HepG2 (cell line): ENCODE results near the gene PIP4K2B. TPM values are rescaled to one million over a fixed set of nuclear protein-coding genes. Genes with fewer than 3 reads are reported as not detected.

Experiments used
- CEBPB ChIP-seq: IDR thresholded peaks from 2 replicates; pipeline ENCODE4 v1.6.1; 2011; ENCODE audit warnings: low read depth, low read length, improper control_type of control experiment, borderline replicate concordance
- FOXO4 ChIP-seq: sonication (generic); formaldehyde crosslinking; conservative IDR thresholded peaks from 2 replicates; pipeline ENCODE4 v1.8.1; 2023; ENCODE audit warnings: missing genetic modification reagents
- GABPB1 ChIP-seq: IDR thresholded peaks from 2 replicates; pipeline ENCODE4 v1.6.1; 2016; ENCODE audit warnings: mild to moderate bottlenecking, missing genetic modification reagents, moderate library complexity, missing compliant biosample characterization
- HMG20B ChIP-seq: conservative IDR thresholded peaks from 2 replicates; pipeline ENCODE4 v1.6.1; 2016; ENCODE audit warnings: missing genetic modification reagents, missing compliant biosample characterization
- JUNB ChIP-seq: sonication (generic); formaldehyde crosslinking; IDR thresholded peaks from 2 replicates; pipeline ENCODE4 v1.8.0; 2022; ENCODE audit warnings: missing genetic modification reagents, mild to moderate bottlenecking, borderline replicate concordance
- MTA3 ChIP-seq: sonication (generic); formaldehyde crosslinking; IDR thresholded peaks from 2 replicates; pipeline ENCODE4 v1.4.0; 2020; ENCODE audit warnings: missing genetic modification reagents
- NFYB ChIP-seq: sonication (generic); formaldehyde crosslinking; IDR thresholded peaks from 2 replicates; pipeline ENCODE4 v1.4.0; 2020; ENCODE audit warnings: missing genetic modification reagents
- POGK ChIP-seq: sonication (generic); formaldehyde crosslinking; conservative IDR thresholded peaks from 2 replicates; pipeline ENCODE4 v1.8.0; 2022; ENCODE audit warnings: mild to moderate bottlenecking, moderate library complexity, missing genetic modification reagents
- SALL2 ChIP-seq: sonication (generic); formaldehyde crosslinking; IDR thresholded peaks from 2 replicates; pipeline ENCODE4 v1.8.1; 2023; ENCODE audit warnings: mild to moderate bottlenecking, missing genetic modification reagents, inconsistent platforms
- SPEN ChIP-seq: sonication (generic); formaldehyde crosslinking; IDR thresholded peaks from 2 replicates; pipeline ENCODE4 v1.5.1; 2020; ENCODE audit warnings: low read depth, mild to moderate bottlenecking, missing genetic modification reagents
- SRY ChIP-seq: sonication (generic); formaldehyde crosslinking; IDR thresholded peaks from 2 replicates; pipeline ENCODE4 v1.8.0; 2022; ENCODE audit warnings: mild to moderate bottlenecking, missing genetic modification reagents
- TAF15 ChIP-seq: fragments of 200-400 bp; formaldehyde crosslinking; IDR thresholded peaks from one replicate; pipeline ENCODE4 v1.6.1; 2018; ENCODE audit warnings: mild to moderate bottlenecking, low read depth, low read length; ENCODE audit not compliant: poor library complexity, severe bottlenecking
- YEATS4 ChIP-seq: sonication (generic); formaldehyde crosslinking; IDR thresholded peaks from 2 replicates; pipeline ENCODE4 v1.4.0; 2020; ENCODE audit warnings: missing genetic modification reagents, borderline replicate concordance
- ZC3H13 ChIP-seq: sonication (generic); formaldehyde crosslinking; IDR thresholded peaks from 2 replicates; pipeline ENCODE4 v1.8.1; 2023; ENCODE audit warnings: mild to moderate bottlenecking, missing genetic modification reagents, moderate library complexity
- ZNF138 ChIP-seq: sonication (generic); formaldehyde crosslinking; IDR thresholded peaks from 2 replicates; pipeline ENCODE4 v1.5.0; 2020; ENCODE audit warnings: mild to moderate bottlenecking, low read depth, missing genetic modification reagents
- ZNF367 ChIP-seq: sonication (generic); formaldehyde crosslinking; IDR thresholded peaks from 2 replicates; pipeline ENCODE4 v1.4.0; 2020; ENCODE audit warnings: missing genetic modification reagents, borderline replicate concordance
- ZNF441 ChIP-seq: sonication (generic); formaldehyde crosslinking; IDR thresholded peaks from 2 replicates; pipeline ENCODE4 v1.7.0; 2021; ENCODE audit warnings: missing genetic modification reagents, borderline replicate concordance
- ZNF552 ChIP-seq: sonication (generic); formaldehyde crosslinking; IDR thresholded peaks from 2 replicates; pipeline ENCODE4 v1.9.0; 2022; ENCODE audit warnings: missing genetic modification reagents, mild to moderate bottlenecking, borderline replicate concordance
- ZNF569 ChIP-seq: sonication (generic); formaldehyde crosslinking; IDR thresholded peaks from 2 replicates; pipeline ENCODE4 v1.5.0; 2020; ENCODE audit warnings: mild to moderate bottlenecking, missing genetic modification reagents, moderate library complexity, borderline replicate concordance
- ZNF704 ChIP-seq: sonication (generic); formaldehyde crosslinking; IDR thresholded peaks from 2 replicates; pipeline ENCODE4 v1.8.1; 2023; ENCODE audit warnings: mild to moderate bottlenecking, inconsistent platforms, moderate library complexity, missing genetic modification reagents, borderline replicate concordance
- ZNF713 ChIP-seq: sonication (generic); formaldehyde crosslinking; IDR thresholded peaks from 2 replicates; pipeline ENCODE4 v1.4.0; 2020; ENCODE audit warnings: mild to moderate bottlenecking, missing genetic modification reagents
- ZNF788 ChIP-seq: sonication (generic); formaldehyde crosslinking; IDR thresholded peaks from 2 replicates; pipeline ENCODE4 v1.5.0; 2020; ENCODE audit warnings: mild to moderate bottlenecking, missing genetic modification reagents, borderline replicate concordance
- ZNF879 ChIP-seq: sonication (generic); formaldehyde crosslinking; IDR thresholded peaks from 2 replicates; pipeline ENCODE4 v1.8.1; 2023; ENCODE audit warnings: missing genetic modification reagents
- polyA plus RNA-seq, 8 experiments: library from polyadenylated mRNA; depleted of rRNA in 3 of 8; stranded (reverse) in 7 of 8; unstranded in 1 of 8; fragments of >200 nt; fragmentation: Illumina TruSeq in 4 of 8; extraction: Trizol in 4 of 8; gene quantifications; 2 replicates each; pipeline versions ENCODE4 v1.2.1 to v1.2.3, GENCODE V29; 2011 to 2016; ENCODE audit warnings: low read depth in 4 of 8, missing spikeins in 1 of 8, mixed read lengths in 1 of 8; ENCODE audit not compliant: insufficient read depth in 1 of 8
- total RNA-seq, 5 experiments: library from RNA; depleted of rRNA; stranded (reverse); fragments of >200 nt; fragmentation: Illumina TruSeq; extraction: Trizol; gene quantifications; 2 replicates each; pipeline ENCODE4 v1.2.3, GENCODE V29; 2016; ENCODE audit warnings: low read depth in 1 of 5
- TF ChIP-seq, protein P1 (sequence below): IDR thresholded peaks from 2 replicates; pipeline ENCODE4 v1.6.1; 2016; ENCODE audit warnings: missing compliant biosample characterization, missing genetic modification reagents, borderline replicate concordance

Gene PIP4K2B
- total and polyA plus RNA-seq, 2 of the 13 experiments (the other 11 are each of a cell fraction or from before 2014, with no cell fraction given) = 20.4 to 54.0 TPM

DNA sequence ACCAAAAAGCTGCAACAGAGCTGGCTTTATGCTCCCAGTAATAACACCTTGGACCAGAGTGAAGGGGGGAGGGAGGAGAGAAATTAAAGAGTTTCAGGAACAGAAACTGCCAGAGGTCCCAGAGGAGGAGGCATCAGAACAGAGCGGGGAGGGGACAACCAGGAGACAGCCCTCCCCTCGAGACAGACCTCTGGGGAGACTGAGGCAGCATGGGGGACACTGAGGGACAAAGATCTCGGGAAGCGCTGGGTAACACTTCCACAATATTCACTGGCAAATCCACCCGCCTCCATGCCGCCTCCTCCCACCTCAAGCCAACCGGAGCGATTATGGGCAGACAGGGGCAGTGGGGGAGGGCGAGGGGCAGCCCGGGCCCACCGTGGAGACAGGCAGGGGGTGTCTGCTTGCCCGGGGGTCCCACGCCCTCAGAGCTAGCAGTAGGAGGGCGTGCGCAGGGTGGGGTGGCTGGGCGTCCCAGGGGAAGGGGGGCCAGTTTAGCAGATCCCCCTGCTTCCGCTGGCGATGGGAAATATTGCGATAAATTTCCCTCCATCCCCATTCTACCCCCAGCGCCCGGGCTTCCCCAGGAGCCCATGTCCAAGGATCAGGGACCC, 52.4 kb downstream of the PIP4K2B start (continued):
- no peak for TF ChIP-seq ZC3H13 (CRISPR knock-in tag)
- no peak for TF ChIP-seq POGK (CRISPR knock-in tag)
- no peak for TF ChIP-seq ZNF788 (CRISPR knock-in tag)
- TF ChIP-seq ZNF704 (CRISPR knock-in tag) = 0 out of 2 replicates have a peak, but pooled peaks have one; percentile 16
- no peak for TF ChIP-seq CEBPB
- TF ChIP-seq JUNB = no peak
- TF ChIP-seq SALL2 (CRISPR knock-in tag) = peak; percentile 32; the same call in 1 of the 2 replicates
- TF ChIP-seq TAF15 = no peak
- TF ChIP-seq GABPB1 (CRISPR knock-in tag) = no peak
- 0 out of 2 replicates have a peak, but pooled peaks have one; percentile 6 for TF ChIP-seq YEATS4
- no peak for TF ChIP-seq HMG20B (CRISPR knock-in tag)
- no peak for TF ChIP-seq ZNF367 (CRISPR knock-in tag)
- no peak for TF ChIP-seq MTA3 (CRISPR knock-in tag)
- TF ChIP-seq ZNF569 (CRISPR knock-in tag) = 0 out of 2 replicates have a peak, but pooled peaks have one; percentile 53
- TF ChIP-seq FOXO4 (CRISPR knock-in tag) = 0 out of 2 replicates have a peak, but pooled peaks have one; percentile 82
- 0 out of 2 replicates have a peak, but pooled peaks have one; percentile 27 for TF ChIP-seq ZNF713 (CRISPR knock-in tag)
- TF ChIP-seq ZNF879 (CRISPR knock-in tag) = no peak
- no peak for TF ChIP-seq ZNF552 (CRISPR knock-in tag)
- TF ChIP-seq SPEN = no peak
- TF ChIP-seq NFYB (CRISPR knock-in tag) = no peak
- TF ChIP-seq ZNF138 (CRISPR knock-in tag) = no peak
- TF ChIP-seq, protein P1, sequence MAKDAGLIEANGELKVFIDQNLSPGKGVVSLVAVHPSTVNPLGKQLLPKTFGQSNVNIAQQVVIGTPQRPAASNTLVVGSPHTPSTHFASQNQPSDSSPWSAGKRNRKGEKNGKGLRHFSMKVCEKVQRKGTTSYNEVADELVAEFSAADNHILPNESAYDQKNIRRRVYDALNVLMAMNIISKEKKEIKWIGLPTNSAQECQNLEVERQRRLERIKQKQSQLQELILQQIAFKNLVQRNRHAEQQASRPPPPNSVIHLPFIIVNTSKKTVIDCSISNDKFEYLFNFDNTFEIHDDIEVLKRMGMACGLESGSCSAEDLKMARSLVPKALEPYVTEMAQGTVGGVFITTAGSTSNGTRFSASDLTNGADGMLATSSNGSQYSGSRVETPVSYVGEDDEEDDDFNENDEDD (CRISPR knock-in tag) = no peak
- 0 out of 2 replicates have a peak, but pooled peaks have one; percentile 8 for TF ChIP-seq SRY
- TF ChIP-seq ZNF441 (CRISPR knock-in tag) = no peak
